Karpas-422 (cell line): Measurements from ENCODE around the gene SERPINB2. TPM values are rescaled to one million over a fixed set of nuclear protein-coding genes. Genes with fewer than 3 reads are reported as not detected.

Experiments used
- DNase-seq: peaks from one replicate; pipeline ENCODE4 v3.0.0-alpha.2; 2015
- H2AFZ ChIP-seq: fragments of 200-600 bp; sonication (generic); 2 replicates; pipeline ENCODE4 v1.6.1; 2014; ENCODE audit warnings: antibody characterized with exemption, low read length, mixed read lengths
- H3K27ac ChIP-seq: fragments of 200-600 bp; sonication (generic); 2 replicates; pipeline ENCODE4 v1.5.1; 2014; ENCODE audit warnings: mild to moderate bottlenecking, low read length, moderate library complexity
- H3K27me3 ChIP-seq: fragments of 200-600 bp; sonication (generic); 2 replicates; pipeline ENCODE4 v1.6.1; 2014; ENCODE audit warnings: low read length, mixed read lengths
- H3K36me3 ChIP-seq: fragments of 200-600 bp; sonication (generic); 2 replicates; pipeline ENCODE4 v1.6.1; 2014; ENCODE audit warnings: low read length, mixed read lengths; ENCODE audit not compliant: insufficient read depth
- H3K4me1 ChIP-seq: fragments of 200-600 bp; sonication (generic); 2 replicates; pipeline ENCODE4 v1.6.1; 2014; ENCODE audit warnings: mild to moderate bottlenecking, low read length, mixed read lengths
- H3K4me2 ChIP-seq: fragments of 200-600 bp; sonication (generic); 2 replicates; pipeline ENCODE4 v1.6.1; 2014; ENCODE audit warnings: low read length, low read depth, mild to moderate bottlenecking; ENCODE audit not compliant: poor library complexity, severe bottlenecking
- H3K4me3 ChIP-seq: fragments of 200-600 bp; sonication (generic); 2 replicates; pipeline ENCODE4 v1.5.1; 2014; ENCODE audit warnings: mild to moderate bottlenecking, antibody characterized with exemption, low read length, mixed read lengths
- H3K79me2 ChIP-seq: fragments of 200-600 bp; sonication (generic); 2 replicates; pipeline ENCODE4 v1.6.1; 2014; ENCODE audit warnings: mild to moderate bottlenecking, low read length, mixed read lengths
- H3K9ac ChIP-seq: fragments of 200-600 bp; sonication (generic); 2 replicates; pipeline ENCODE4 v1.6.0; 2014; ENCODE audit warnings: low read length
- H3K9me2 ChIP-seq: fragments of 200-600 bp; sonication (generic), shearing (Covaris generic); replicated peaks from 2 replicates; pipeline ENCODE4 v1.6.0; 2014; ENCODE audit warnings: mild to moderate bottlenecking, low read length, moderate library complexity; ENCODE audit not compliant: insufficient read depth
- H3K9me3 ChIP-seq: fragments of 300-700, 200-600 bp; sonication (generic); 2 replicates; pipeline ENCODE4 v1.6.1; 2014; ENCODE audit warnings: low read length, mixed read lengths
- H4K20me1 ChIP-seq: fragments of 200-600 bp; sonication (generic); 2 replicates; pipeline ENCODE4 v1.6.1; 2014; ENCODE audit warnings: mild to moderate bottlenecking, antibody characterized with exemption, low read length, low read depth; ENCODE audit not compliant: insufficient read depth
- total RNA-seq: library from RNA; depleted of rRNA; stranded (reverse); fragments of >200 nt; shearing (Covaris generic); gene quantifications from 2 replicates; pipeline ENCODE4 v1.2.3, GENCODE V29; 2014; ENCODE audit warnings: low replicate concordance

Gene SERPINB2
- total RNA-seq, 1 experiment from 2014 or later = not detected

- Histone ChIP-seq H3K4me1 (peaks cover 5% of the 10 kb centered on the region; the same call in 1 of the 2 replicates), H3K36me3 (no peaks in the 10 kb centered on the region), H3K27ac (no peak overlapping the region), H3K9me2 (no peaks in the 10 kb centered on the region), H4K20me1 (no peaks in the 10 kb centered on the region), H3K4me3 (no peak overlapping the region), H3K79me2 (no peaks in the 10 kb centered on the region), H3K9ac (no peak overlapping the region), H2AFZ (no peak overlapping the region), H3K27me3 (no peaks in the 10 kb centered on the region), H3K9me3 (no peaks in the 10 kb centered on the region), H3K4me2 (no peak overlapping the region)
- no peak for DNase-seq
These were observed 17.9 kb downstream of the SERPINB2 start for GRCh38 chr18:63905361-63905760.

- no peak overlapping the region for H3K9ac ChIP-seq
- H3K9me2 ChIP-seq = no peaks in the 10 kb centered on the region
- H3K79me2 ChIP-seq = no peaks in the 10 kb centered on the region
- H3K36me3 ChIP-seq = no peaks in the 10 kb centered on the region
- H3K9me3 ChIP-seq = no peaks in the 10 kb centered on the region
- no peak for DNase-seq
- no peak overlapping the region for H3K4me3 ChIP-seq
- H3K27me3 ChIP-seq = no peaks in the 10 kb centered on the region
- peaks cover 5% of the 10 kb centered on the region; the same call in 1 of the 2 replicates for H3K4me1 ChIP-seq
- no peaks in the 10 kb centered on the region for H4K20me1 ChIP-seq
- no peak overlapping the region for H2AFZ ChIP-seq
- no peak overlapping the region for H3K4me2 ChIP-seq
- H3K27ac ChIP-seq = no peak overlapping the region
These were observed 18.6 kb downstream of the SERPINB2 start for GRCh38 chr18:63906056-63906455.

DNA sequence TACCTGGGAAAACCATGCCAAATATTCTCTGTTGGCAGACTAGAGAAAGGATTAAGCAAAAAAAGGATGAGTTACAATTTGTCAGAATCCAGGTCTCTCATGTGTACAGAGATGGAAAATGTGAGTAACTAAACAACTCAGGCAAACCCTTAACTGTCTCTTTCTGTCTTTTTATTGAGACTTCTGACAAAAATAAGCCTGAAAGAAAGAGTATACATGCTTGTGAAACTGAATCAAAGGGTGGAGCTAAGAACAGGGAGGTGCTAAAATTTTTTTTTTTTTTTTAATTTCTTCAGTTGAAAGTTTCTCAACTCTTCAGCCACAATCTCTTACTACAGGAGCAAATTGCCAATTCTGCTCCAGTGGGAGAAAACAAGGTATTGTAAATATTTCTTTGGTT lies 20.2 kb downstream of the SERPINB2 start, which contains the start of gene SERPINB10:
Gene SERPINB10, plus strand, starts transcription at position 295 of the 400 bp plus-strand sequence. CDS start 7,553 bp downstream, outside the sequence.
- no peaks in the 10 kb centered on the region for H3K36me3 ChIP-seq
- H3K4me1 ChIP-seq = no peaks in the 10 kb centered on the region
- H3K4me2 ChIP-seq = no peak within 1 kb of the TSS
- no peak within 1 kb of the TSS for H3K27ac ChIP-seq
- H2AFZ ChIP-seq = no peak within 1 kb of the TSS
- H4K20me1 ChIP-seq = no peaks in the 10 kb centered on the region
- H3K4me3 ChIP-seq = no peak within 1 kb of the TSS
- DNase-seq = no peak
- H3K9me3 ChIP-seq = no peaks in the 10 kb centered on the region
- H3K79me2 ChIP-seq = no peaks in the 10 kb centered on the region
- no peaks in the 10 kb centered on the region for H3K27me3 ChIP-seq
- no peak within 1 kb of the TSS for H3K9ac ChIP-seq
- H3K9me2 ChIP-seq = no peaks in the 10 kb centered on the region

GRCh38 chr18:63908858-63909257 lies 21.4 kb downstream of the SERPINB2 start:
- no peaks in the 10 kb centered on the region for H3K9me3 ChIP-seq
- no peaks in the 10 kb centered on the region for H3K36me3 ChIP-seq
- H3K9ac ChIP-seq = no peak overlapping the region
- H4K20me1 ChIP-seq = no peaks in the 10 kb centered on the region
- H3K4me2 ChIP-seq = no peak overlapping the region
- H3K79me2 ChIP-seq = no peaks in the 10 kb centered on the region
- no peaks in the 10 kb centered on the region for H3K27me3 ChIP-seq
- no peaks in the 10 kb centered on the region for H3K9me2 ChIP-seq
- no peaks in the 10 kb centered on the region for H3K4me1 ChIP-seq
- DNase-seq = no peak
- no peak overlapping the region for H3K4me3 ChIP-seq
- no peak overlapping the region for H2AFZ ChIP-seq
- H3K27ac ChIP-seq = no peak overlapping the region

DNA sequence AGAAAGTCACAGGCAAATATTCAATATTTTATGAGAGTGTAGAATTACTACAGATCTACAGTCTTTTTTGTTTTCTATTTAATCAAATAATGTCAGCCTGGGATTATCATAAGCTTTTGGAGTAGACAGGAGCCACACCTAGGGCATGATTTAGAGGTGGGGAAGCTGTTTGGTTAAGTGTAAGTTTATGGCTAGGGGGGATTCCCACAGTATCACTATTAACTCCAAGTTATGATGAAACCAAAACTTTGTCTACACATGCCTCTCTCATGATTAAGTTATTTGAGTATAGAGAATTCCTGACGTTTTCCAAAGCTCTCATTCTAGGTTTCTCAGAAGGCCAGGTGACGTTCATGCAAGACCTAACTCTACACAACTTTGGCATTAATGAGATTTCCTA lies 22.4 kb downstream of the SERPINB2 start:
- H3K9me3 ChIP-seq = no peaks in the 10 kb centered on the region
- no peaks in the 10 kb centered on the region for H3K79me2 ChIP-seq
- H3K9me2 ChIP-seq = no peaks in the 10 kb centered on the region
- H3K4me2 ChIP-seq = no peak overlapping the region
- no peak for DNase-seq
- no peak overlapping the region for H3K27ac ChIP-seq
- H3K4me3 ChIP-seq = no peak overlapping the region
- no peaks in the 10 kb centered on the region for H3K4me1 ChIP-seq
- no peaks in the 10 kb centered on the region for H3K27me3 ChIP-seq
- no peak overlapping the region for H2AFZ ChIP-seq
- H3K36me3 ChIP-seq = no peaks in the 10 kb centered on the region
- H3K9ac ChIP-seq = no peak overlapping the region
- H4K20me1 ChIP-seq = no peaks in the 10 kb centered on the region

DNA sequence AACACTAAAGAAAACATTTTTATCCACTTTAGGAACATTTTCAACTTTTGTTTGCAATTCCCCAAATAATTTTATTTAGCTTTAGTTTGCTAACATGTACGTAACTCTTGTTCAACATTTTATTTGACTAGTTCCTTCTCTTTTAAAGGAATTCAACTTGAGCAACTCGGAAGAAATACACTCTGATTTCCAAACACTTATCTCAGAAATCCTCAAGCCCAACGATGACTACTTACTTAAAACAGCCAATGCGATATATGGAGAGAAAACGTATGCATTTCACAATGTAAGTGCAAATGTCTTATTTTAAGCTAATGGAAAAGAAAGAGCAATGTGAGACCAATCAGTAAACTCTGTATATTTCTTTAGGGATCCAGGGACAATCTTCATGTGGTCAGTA lies 30.3 kb downstream of the SERPINB2 start:
- H3K4me3 ChIP-seq = no peak overlapping the region
- no peak overlapping the region for H3K27ac ChIP-seq
- no peaks in the 10 kb centered on the region for H4K20me1 ChIP-seq
- H3K4me2 ChIP-seq = no peak overlapping the region
- no peaks in the 10 kb centered on the region for H3K9me2 ChIP-seq
- H2AFZ ChIP-seq = no peak overlapping the region
- no peaks in the 10 kb centered on the region for H3K36me3 ChIP-seq
- DNase-seq = no peak
- no peaks in the 10 kb centered on the region for H3K4me1 ChIP-seq
- no peak overlapping the region for H3K9ac ChIP-seq
- no peaks in the 10 kb centered on the region for H3K9me3 ChIP-seq
- H3K27me3 ChIP-seq = no peaks in the 10 kb centered on the region
- no peaks in the 10 kb centered on the region for H3K79me2 ChIP-seq

DNA sequence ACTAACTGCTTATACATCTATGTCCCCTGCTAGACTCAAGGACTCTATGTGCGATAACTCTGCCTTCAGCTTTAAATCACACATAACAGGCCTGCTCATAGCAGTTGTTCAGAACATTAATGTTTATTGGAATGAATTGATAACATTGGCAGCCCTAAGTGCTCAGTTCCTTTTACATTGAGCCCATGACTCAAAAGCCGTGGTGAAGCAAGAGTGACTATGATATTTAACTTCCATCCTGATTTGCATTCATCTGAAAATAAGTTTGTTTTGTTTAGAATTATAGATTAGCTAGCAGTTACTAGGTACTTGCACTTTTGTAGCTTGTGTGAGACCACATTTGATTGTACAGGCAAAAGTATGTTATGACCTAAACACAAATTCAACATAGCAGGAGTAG lies 34.5 kb downstream of the SERPINB2 start:
- Histone ChIP-seq H2AFZ (no peak overlapping the region), H3K9ac (no peak overlapping the region), H4K20me1 (no peaks in the 10 kb centered on the region), H3K4me3 (no peak overlapping the region), H3K4me2 (no peak overlapping the region), H3K9me3 (no peaks in the 10 kb centered on the region), H3K9me2 (no peaks in the 10 kb centered on the region), H3K79me2 (no peaks in the 10 kb centered on the region), H3K4me1 (no peaks in the 10 kb centered on the region), H3K36me3 (no peaks in the 10 kb centered on the region), H3K27ac (no peak overlapping the region), H3K27me3 (no peaks in the 10 kb centered on the region)
- DNase-seq = no peak

DNA sequence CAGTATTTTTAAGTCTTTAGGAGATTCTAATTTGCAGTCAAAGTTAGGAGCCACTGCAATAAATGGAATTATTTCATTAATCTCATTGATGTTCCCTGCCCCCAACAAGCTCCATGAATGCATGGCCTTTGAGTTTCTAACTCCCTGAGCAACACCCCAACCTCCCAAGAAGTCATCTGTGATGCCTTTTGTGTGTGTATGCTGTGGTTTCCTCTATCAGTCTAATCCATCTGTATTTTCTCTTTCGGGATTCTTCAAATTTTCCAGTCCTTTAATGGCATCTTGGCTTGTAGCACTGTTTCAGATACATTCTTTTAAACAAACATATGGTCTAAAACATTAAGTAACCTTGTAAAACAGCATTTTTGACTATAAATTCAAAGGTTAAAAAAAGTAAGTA lies 37.0 kb downstream of the SERPINB2 start:
- H3K9me3 ChIP-seq = no peaks in the 10 kb centered on the region
- H3K27me3 ChIP-seq = no peaks in the 10 kb centered on the region

DNA sequence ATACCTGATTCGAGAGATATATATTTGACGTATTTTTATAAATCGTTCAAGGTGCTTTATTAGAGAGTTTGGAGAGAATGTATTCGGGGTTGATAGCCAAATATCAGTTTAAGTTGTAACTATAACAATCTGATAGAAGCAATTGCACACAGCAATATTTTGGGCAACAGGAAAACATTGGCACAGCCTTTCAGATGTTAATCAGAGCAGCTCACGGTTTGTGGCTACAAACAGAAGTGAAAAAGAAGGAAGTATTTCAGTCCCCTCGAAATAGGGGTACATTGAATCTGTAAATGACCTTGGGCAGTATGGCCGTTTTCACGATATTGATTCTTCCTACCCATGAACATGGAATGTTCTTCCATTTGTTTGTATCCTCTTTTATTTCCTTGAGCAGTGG lies 40.8 kb downstream of the SERPINB2 start:
- Histone ChIP-seq H3K9me3 (no peaks in the 10 kb centered on the region), H3K36me3 (no peaks in the 10 kb centered on the region), H3K4me1 (no peaks in the 10 kb centered on the region)

More for the DNA sequence above, 37.0 kb downstream of the SERPINB2 start:
- Histone ChIP-seq H3K4me1 (no peaks in the 10 kb centered on the region), H3K36me3 (no peaks in the 10 kb centered on the region), H3K79me2 (no peaks in the 10 kb centered on the region), H2AFZ (no peak overlapping the region), H4K20me1 (no peaks in the 10 kb centered on the region), H3K4me2 (no peak overlapping the region), H3K4me3 (no peak overlapping the region), H3K27ac (no peak overlapping the region), H3K9ac (no peak overlapping the region), H3K9me2 (no peaks in the 10 kb centered on the region)
- no peak for DNase-seq

More for the DNA sequence above, 40.8 kb downstream of the SERPINB2 start:
- Histone ChIP-seq H3K79me2 (no peaks in the 10 kb centered on the region), H3K27ac (no peak overlapping the region), H2AFZ (no peak overlapping the region), H3K27me3 (no peaks in the 10 kb centered on the region), H3K9me2 (no peaks in the 10 kb centered on the region), H3K4me3 (no peak overlapping the region), H3K9ac (no peak overlapping the region), H3K4me2 (no peak overlapping the region), H4K20me1 (no peaks in the 10 kb centered on the region)
- no peak for DNase-seq
